ENCODE data around the gene GDF2.

GDF2 gene

GRCh38 chr10:47351899-47352815 is 29.9 kb downstream of the GDF2 start:
- no peak for DNase-seq (ENCODE audit: low read depth)

DNA sequence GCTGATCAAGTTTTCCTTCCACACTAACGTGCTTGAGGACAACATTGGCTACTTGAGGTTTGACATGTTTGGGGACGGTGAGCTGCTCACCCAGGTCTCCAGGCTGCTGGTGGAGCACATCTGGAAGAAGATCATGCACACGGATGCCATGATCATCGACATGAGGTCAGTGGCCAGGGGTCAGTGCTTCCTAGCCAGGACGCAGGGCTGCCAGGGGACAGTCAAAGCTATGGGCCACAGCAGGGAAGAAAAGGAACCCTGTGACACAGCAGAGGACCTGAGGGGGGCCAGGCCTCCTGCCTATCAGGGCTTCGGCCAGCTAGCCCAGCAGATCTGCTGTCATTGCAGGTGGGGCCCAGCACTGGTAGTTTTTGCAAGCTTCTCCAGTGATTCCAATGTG is 31.1 kb downstream of the GDF2 start:
- DNase-seq (ENCODE audit: low read depth) = no peak

DNA sequence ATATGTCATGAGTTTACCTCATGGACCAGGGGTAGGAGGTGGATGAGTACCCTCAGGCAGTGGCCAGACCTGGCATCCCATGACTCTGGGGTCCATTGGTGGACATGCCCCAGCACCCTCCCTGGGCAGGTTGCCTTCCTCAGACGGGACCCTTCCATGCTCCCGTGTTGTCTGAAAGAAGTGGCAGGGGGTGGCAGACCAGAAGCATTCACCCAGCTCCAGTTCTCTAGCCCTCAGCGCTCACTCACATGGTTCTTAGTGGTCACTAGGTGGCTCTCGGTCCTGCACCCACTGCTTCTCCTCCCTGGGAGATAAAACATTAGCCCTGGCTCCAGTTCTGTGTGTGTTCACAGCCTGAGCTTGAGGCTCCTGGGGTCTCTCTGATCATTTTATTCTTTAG is 31.9 kb downstream of the GDF2 start:
- DNase-seq (ENCODE audit: low read depth) = no peak

GRCh38 chr10:47354900-47355299 is 32.6 kb downstream of the GDF2 start:
- no peak for DNase-seq (ENCODE audit: low read depth)

GRCh38 chr10:47356708-47357107 is 34.5 kb downstream of the GDF2 start:
- no peak for DNase-seq (ENCODE audit: low read depth)

DNA sequence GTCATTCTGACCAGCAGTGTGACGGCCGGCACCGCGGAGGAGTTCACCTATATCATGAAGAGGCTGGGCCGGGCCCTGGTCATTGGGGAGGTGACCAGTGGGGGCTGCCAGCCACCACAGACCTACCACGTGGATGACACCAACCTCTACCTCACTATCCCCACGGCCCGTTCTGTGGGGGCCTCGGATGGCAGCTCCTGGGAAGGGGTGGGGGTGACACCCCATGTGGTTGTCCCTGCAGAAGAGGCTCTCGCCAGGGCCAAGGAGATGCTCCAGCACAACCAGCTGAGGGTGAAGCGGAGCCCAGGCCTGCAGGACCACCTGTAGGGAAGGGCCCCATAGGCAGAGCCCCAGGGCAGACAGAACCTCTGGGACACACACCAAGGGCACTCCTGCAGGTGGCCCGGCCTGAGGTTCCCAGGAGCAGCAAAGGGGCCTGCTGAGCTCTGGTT is 34.9 kb downstream of the GDF2 start:
- no peak for DNase-seq (ENCODE audit: low read depth)

DNA sequence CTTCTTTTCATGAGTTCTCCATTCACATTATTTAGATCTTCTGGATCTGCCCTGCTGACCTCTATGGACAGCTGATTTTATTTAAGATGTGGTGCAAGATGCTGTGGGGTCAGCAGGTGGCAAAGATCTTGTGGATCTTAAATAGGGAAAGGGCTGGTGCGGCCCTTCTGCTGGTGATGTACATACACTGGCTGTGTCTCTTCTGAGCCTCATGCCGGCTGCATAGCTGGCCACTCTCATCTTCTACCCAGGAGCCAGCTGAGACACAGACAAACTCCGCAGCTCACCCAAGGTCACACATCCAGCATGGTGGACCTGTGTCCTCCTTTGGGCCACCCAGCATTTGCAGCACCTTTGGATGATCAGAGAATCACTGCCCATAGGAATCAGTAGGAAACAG is 35.7 kb downstream of the GDF2 start:
- no peak for DNase-seq (ENCODE audit: low read depth)

- no peak for DNase-seq (ENCODE audit: low read depth)
Observed at GRCh38 chr10:47358457-47358856, 36.2 kb downstream of the GDF2 start.

DNA sequence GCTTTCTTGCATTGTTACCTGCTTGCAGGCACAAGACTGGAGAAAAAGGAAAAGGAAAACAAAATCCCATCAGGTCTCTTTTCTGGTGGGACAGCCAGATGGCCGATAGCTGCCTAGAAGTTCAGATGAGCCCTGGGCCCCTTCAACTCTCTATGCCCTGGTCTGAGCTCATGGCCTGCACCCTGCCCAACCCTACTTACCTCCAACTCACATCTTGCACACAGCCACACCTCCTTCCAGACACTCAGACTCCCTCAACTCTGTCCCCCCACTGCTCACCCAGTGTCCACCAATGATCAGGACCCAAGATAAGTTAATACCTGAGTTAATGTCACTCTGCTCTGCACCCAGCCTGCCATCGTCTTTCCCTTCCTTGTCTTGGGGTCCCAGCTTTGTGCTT is 36.8 kb downstream of the GDF2 start:
- no peak for DNase-seq (ENCODE audit: low read depth)

- no peak for DNase-seq (ENCODE audit: low read depth)
Observed at GRCh38 chr10:47359626-47360418, 37.6 kb downstream of the GDF2 start.

DNA sequence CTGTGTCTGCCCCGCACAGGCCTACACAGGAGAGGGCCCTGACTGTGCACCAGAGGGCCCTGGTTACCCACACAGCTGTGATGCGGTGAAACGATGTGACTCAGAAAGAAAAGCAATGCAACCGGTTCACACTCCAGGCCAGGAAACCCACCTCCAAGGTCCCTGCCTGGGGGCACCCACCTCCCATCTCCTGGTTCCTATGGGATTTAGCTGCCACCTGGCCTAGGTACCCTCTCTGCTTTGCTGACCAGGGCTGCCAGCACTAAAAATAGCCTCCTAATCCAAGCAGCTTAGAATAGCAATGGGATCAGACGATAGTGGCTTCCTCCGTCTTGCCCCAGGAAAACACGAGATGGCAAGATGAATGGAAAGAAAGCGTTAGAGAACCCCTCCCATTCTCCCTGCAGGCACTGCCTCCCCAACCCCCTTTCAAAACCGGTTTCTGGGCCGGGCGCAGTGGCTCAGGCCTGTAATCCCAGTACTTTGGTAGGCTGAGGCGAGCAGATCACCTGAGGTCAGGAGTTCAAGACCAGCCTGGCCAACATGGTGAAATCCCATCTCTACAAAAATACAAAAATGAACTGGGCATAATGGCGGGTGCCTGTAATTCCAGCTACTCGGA is 38.3 kb downstream of the GDF2 start:
- DNase-seq (ENCODE audit: low read depth) = no peak

GRCh38 chr10:47361293-47361692 is 39.0 kb downstream of the GDF2 start:
- DNase-seq (ENCODE audit: low read depth) = no peak

GRCh38 chr10:47362199-47362598 is 39.9 kb downstream of the GDF2 start:
- DNase-seq (ENCODE audit: low read depth) = no peak

DNA sequence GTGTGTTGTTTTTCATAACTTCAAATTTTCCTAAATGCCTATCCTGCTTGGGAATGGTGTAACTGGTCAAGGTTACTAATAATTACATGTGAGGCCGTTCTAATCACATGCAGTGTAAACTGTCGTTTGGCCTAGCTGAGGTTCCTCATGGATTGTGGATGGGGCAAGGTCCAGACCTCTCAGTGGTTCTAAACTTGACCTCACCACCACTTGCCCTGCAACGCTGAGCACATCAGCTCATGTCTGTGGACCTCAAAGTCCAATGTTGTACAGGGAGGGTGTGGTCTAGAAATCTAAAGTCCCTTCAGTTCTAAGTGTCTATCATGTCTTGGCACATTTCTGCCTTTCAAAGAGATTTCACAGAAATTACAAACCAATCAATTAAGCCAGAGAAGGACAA is 41.5 kb downstream of the GDF2 start:
- no peak for DNase-seq (ENCODE audit: low read depth)

- no peak for DNase-seq (ENCODE audit: low read depth)
Observed at GRCh38 chr10:47364366-47364765, 42.1 kb downstream of the GDF2 start.

GRCh38 chr10:47364911-47365310 is 42.7 kb downstream of the GDF2 start:
- DNase-seq (ENCODE audit: low read depth) = no peak

- no peak for DNase-seq (ENCODE audit: low read depth)
Observed at GRCh38 chr10:47365431-47366180, 43.4 kb downstream of the GDF2 start.

DNA sequence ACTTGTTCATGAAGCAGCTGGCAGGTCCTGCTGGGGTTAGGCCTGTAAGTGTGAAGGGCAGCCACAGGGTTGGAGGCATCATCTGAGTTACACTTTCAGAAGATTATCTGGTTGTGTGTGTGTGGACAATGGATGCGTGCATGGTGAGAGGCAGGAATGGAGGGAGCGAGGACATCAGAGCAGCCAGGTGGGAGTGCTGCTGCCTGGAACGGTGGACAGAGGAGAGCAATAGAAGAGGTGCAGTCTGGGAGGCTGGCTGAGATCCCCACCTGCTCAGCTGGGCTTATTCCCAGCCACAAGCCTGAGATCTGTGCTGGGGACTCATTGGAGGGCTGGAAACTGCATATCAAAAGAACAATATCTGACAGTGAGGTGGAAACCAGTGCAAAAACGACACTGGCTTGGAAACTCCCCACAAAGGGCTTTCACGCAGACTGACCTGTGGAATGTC is 44.0 kb downstream of the GDF2 start:
- no peak for DNase-seq (ENCODE audit: low read depth)

DNA sequence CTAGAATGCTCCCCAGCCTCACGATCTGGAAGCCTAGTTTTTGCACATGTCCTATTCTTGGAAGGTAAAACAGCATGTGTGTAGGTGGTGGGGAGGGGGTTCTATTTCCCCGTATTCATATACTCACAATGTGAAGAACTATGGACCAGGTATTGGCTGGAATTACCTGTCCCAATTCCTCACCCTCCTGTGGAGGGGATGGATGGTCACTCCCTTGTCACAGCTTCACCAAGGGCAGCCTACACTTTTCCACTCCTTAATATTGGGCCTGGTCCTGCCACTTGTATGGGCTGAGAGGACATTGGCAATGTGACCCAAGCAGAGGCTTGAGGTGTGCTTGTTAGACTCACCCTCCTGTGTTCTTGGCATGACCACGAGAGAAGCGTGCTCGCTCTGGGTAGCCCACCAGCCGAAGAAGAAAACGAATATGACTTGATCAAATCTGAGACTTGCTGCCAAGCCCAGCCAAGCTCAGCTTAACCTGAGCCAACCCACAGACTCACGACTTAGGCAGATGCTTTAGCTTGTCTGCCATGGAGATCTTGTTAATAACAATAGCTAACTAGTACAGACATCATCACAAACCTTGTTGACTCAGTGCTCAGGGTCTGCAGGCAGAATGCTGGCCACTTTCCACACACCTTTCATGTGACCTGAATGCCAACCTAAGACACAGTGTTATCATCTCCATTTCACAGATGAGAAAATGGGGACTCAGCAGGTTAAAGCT is 44.6 kb downstream of the GDF2 start:
- DNase-seq (ENCODE audit: low read depth) = no peak

GRCh38 chr10:47367646-47368045 is 45.4 kb downstream of the GDF2 start:
- DNase-seq (ENCODE audit: low read depth) = no peak
